HFFc6 (cell line): ENCODE data around the gene ART5. TPM values are rescaled to one million over a fixed set of nuclear protein-coding genes. Genes with fewer than 3 reads are reported as not detected.

Experiments used
- DNase-seq: peaks from one replicate; pipeline ENCODE4 v3.0.0-alpha.2; 2018
- H3K27ac Mint-ChIP-seq: 2 replicates; pipeline ENCODE4 v1.8.0; 2020; ENCODE audit warnings: mild to moderate bottlenecking, mixed read lengths
- H3K27me3 Mint-ChIP-seq: 2 replicates; pipeline ENCODE4 v1.8.0; 2021; ENCODE audit warnings: mild to moderate bottlenecking, moderate library complexity, mixed read lengths; ENCODE audit not compliant: insufficient read depth
- H3K36me3 Mint-ChIP-seq: 2 replicates; pipeline ENCODE4 v1.8.0; 2021; ENCODE audit warnings: low read depth, mixed read lengths
- H3K4me1 Mint-ChIP-seq: 2 replicates; pipeline ENCODE4 v1.8.0; 2020; ENCODE audit warnings: low read depth, mixed read lengths
- H3K4me3 Mint-ChIP-seq: 2 replicates; pipeline ENCODE4 v1.8.0; 2020; ENCODE audit warnings: mild to moderate bottlenecking, moderate library complexity, mixed read lengths
- H3K9me3 Mint-ChIP-seq: 2 replicates; pipeline ENCODE4 v1.8.0; 2020; ENCODE audit warnings: mild to moderate bottlenecking, mixed read lengths
- total RNA-seq, 6 experiments: library from RNA; stranded (reverse); fragmentation: NEBNext Ultra II Directional; extraction: Animal tissue kit (Norgen Biotek cat#: 25700); gene quantifications; 2 replicates in 1 of 6; 3 replicates in 5 of 6; pipeline ENCODE4 v1.2.3, GENCODE V29; 2021
- TF ChIP-seq, protein P1 (sequence below): fragments of 200-600 bp; sonication (generic); IDR thresholded peaks from 2 replicates; pipeline ENCODE4 v1.5.0; 2021; ENCODE audit warnings: antibody characterized with exemption, mild to moderate bottlenecking

The ART5 gene
- total RNA-seq, 6 experiments from 2014 or later: not detected

DNA sequence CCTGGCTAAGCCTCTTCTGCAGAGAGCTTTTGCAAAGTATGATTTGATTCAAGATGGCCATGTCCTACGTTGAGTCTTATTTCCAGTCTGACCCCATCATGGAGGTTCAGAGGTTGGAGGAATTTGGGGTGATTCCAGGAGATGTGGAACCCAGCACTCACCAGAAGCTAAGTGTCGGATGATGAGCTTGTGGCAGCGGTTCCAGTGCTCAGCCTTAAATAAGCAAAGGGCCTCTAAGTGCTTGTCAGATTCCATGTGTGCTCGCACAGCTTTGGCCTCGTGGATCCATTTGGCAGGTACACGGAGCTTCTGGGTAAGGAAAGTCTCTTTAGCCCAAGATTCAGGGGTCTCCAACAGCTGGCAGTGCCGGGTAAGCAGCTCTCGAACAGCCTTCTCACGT is 41.2 kb upstream of the ART5 start:
- no peak overlapping the region for H3K4me3 Mint-ChIP-seq
- H3K36me3 Mint-ChIP-seq: peaks cover 56% of the 10 kb centered on the region
- no peaks in the 10 kb centered on the region for H3K27me3 Mint-ChIP-seq
- TF ChIP-seq, protein P1, sequence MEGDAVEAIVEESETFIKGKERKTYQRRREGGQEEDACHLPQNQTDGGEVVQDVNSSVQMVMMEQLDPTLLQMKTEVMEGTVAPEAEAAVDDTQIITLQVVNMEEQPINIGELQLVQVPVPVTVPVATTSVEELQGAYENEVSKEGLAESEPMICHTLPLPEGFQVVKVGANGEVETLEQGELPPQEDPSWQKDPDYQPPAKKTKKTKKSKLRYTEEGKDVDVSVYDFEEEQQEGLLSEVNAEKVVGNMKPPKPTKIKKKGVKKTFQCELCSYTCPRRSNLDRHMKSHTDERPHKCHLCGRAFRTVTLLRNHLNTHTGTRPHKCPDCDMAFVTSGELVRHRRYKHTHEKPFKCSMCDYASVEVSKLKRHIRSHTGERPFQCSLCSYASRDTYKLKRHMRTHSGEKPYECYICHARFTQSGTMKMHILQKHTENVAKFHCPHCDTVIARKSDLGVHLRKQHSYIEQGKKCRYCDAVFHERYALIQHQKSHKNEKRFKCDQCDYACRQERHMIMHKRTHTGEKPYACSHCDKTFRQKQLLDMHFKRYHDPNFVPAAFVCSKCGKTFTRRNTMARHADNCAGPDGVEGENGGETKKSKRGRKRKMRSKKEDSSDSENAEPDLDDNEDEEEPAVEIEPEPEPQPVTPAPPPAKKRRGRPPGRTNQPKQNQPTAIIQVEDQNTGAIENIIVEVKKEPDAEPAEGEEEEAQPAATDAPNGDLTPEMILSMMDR: 0 out of 2 replicates have a peak, but pooled peaks have one; percentile 22
- H3K27ac Mint-ChIP-seq: no peak overlapping the region
- H3K9me3 Mint-ChIP-seq: no peaks in the 10 kb centered on the region
- no peak for DNase-seq
- peaks cover 17% of the 10 kb centered on the region for H3K4me1 Mint-ChIP-seq

DNA sequence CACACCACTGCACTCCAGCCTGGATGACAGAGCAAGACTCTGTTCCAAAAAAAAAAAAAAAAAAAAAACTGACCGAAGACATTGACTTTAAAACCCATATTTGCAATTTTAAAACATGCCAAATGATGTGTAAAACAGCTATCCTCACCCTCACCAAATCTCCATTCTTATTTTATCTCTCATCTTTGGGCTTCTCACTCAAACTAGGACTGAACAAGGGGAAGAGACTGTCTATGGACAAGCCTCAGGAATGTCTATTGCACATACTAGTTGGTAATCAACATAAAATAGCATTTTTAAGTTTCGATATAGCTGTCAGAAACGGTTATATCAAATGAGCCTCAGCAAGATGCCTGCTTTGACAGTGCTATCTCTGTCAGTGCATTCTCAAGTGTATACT is 37.3 kb upstream of the ART5 start:
- Mint-ChIP-seq H3K36me3 (peaks cover 52% of the 10 kb centered on the region), H3K27me3 (no peaks in the 10 kb centered on the region), H3K27ac (no peak overlapping the region), H3K4me1 (peaks cover 24% of the 10 kb centered on the region), H3K4me3 (no peak overlapping the region), H3K9me3 (no peaks in the 10 kb centered on the region)
- TF ChIP-seq, protein P1: no peak
- DNase-seq: no peak

DNA sequence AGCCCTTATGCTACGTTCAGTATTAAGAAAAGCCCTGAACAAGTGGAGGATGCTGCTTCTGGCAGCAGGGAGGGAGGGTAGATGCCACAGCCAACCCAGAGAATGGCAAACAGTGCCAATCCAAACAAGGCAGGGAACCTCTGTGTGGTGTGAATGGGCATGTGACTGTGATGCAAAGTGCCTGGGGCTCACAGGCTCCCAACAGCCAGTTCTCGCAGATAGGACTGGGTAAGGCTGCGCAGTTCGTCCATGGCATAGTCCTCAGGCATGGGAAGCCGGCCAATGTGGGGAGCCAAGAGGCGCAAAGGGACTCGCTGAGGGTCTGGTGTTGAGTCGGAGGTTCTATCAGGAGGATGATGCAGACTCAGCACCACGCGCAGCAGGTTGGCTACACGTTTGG is 34.2 kb upstream of the ART5 start:
- Mint-ChIP-seq H3K4me1 (peaks cover 27% of the 10 kb centered on the region), H3K36me3 (peaks cover 49% of the 10 kb centered on the region)

DNA sequence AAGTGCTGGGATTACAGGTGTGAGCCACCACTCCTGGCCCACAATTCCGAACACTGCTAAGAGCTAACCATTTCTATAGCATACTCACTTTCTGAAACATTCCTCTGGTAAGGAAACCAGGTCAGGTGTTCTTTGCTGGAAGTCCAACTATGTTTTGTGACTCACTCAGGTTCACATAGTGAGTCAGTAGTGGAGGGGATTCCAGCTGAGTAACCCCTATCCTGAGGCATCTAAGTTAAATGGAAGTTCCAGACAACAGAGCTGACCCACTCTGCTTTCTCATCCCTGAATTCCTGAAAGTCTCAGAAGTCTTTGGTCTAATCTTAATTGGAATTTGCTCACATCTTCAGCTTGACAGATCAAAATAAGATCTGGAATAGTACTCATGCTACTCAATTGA is 32.4 kb upstream of the ART5 start:
- peak; percentile 55 for DNase-seq
- peaks cover 27% of the 10 kb centered on the region for H3K4me1 Mint-ChIP-seq
- TF ChIP-seq, protein P1: no peak
- H3K9me3 Mint-ChIP-seq: no peaks in the 10 kb centered on the region
- no peak overlapping the region for H3K4me3 Mint-ChIP-seq
- H3K27ac Mint-ChIP-seq: peak overlapping the region; percentile 75
- H3K27me3 Mint-ChIP-seq: peaks cover 2% of the 10 kb centered on the region; the same call in 1 of the 2 replicates
- peaks cover 43% of the 10 kb centered on the region for H3K36me3 Mint-ChIP-seq

More for the DNA sequence above, 34.2 kb upstream of the ART5 start:
- no peaks in the 10 kb centered on the region for H3K9me3 Mint-ChIP-seq
- 0 out of 2 replicates have a peak overlapping the region, but pooled peaks have one; percentile 7 for H3K27ac Mint-ChIP-seq
- no peaks in the 10 kb centered on the region; the same call in 1 of the 2 replicates for H3K27me3 Mint-ChIP-seq
- TF ChIP-seq, protein P1: no peak
- DNase-seq: no peak
- H3K4me3 Mint-ChIP-seq: no peak overlapping the region

DNA sequence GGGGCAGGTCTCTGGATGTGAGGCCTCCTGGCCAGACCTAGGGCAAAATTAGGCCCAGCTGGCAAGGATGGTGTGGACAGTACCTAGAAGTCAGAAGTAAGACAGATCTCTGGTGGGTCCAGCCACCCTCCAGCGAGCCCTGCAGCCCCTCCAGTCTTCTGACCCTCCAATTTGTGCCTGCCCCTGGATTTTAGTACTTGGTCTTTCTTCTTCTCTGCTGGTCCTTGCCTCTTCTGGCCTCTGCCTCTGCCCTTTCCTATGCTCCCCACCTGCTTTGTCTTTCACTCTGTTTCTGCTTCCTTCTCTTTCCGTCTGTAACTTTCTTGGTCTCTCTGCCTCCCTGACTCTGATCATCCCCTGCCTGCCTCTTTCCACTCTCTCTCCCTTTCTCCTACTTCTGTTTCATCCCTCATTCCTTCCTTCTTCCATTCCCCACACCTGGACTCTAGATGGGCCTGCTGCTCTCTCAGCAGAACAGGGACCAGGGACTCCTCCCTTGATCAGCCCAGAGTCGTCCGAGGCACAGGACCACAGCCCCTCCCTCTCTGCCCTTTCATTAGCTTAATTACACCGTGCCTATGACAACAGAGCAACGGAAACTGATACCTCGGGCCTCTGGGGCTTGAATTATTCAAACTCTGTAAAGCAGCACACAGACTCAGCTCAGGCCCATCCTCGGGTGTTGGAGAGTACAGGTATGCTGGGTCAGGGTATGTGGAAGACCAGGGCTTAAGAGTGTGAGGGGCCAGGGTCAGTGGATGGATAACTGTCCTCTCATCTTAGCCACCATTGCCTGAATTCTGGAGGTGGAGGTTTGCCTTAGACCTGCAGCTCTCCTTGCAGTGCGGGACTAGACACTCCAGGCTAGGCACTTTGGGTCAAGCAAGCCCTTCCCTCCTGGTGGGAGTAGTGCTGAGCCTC is 29.8 kb upstream of the ART5 start, which contains the start of gene CHRNA10:
TSS of gene CHRNA10 (minus strand) at position 51 of the 921 bp plus-strand sequence. CDS start 72 bp downstream, outside the sequence.
- Mint-ChIP-seq H3K27me3 (peaks cover 2% of the 10 kb centered on the region; the same call in 1 of the 2 replicates), H3K36me3 (peaks cover 36% of the 10 kb centered on the region), H3K4me1 (peaks cover 25% of the 10 kb centered on the region), H3K4me3 (no peak within 1 kb of the TSS; the same call in 1 of the 2 replicates), H3K9me3 (no peaks in the 10 kb centered on the region), H3K27ac (peak within 1 kb of the TSS; percentile 4)
- no peak for DNase-seq
- TF ChIP-seq, protein P1: no peak
